Lower leg skin (tissue), 4 donors: Measurements from ENCODE around the gene AKAP9. TPM values are rescaled to one million over a fixed set of nuclear protein-coding genes. Genes with fewer than 3 reads are reported as not detected.
"Not testable (repeated sequence)": the region's sequence is repeated elsewhere in the genome, so short reads cannot be mapped to it uniquely, and the experiment has no call there.

Experiments used
- DNase-seq, 2 donors: peaks; one replicate each; pipeline ENCODE4 v3.0.0-alpha.2; 2019; ENCODE audit warnings: low spot score in 2 of 2
- H3K4me3 ChIP-seq: fragments of 200-600 bp; sonication (generic); 2 replicates; pipeline ENCODE4 v1.5.1; 2017; ENCODE audit warnings: mild to moderate bottlenecking, low read depth; ENCODE audit not compliant: poor library complexity, severe bottlenecking
- CTCF ChIP-seq, 3 donors: fragments of 450-650 bp; IDR thresholded peaks; one replicate each; pipeline ENCODE4 v1.5.1; 2016; ENCODE audit warnings: antibody characterized with exemption in 3 of 3, mild to moderate bottlenecking in 3 of 3, moderate library complexity in 2 of 3
- POLR2A ChIP-seq, 2 donors: fragments of 450-650 bp; IDR thresholded peaks; one replicate each; pipeline ENCODE4 v1.6.1; 2016 to 2017; ENCODE audit warnings: antibody characterized with exemption in 2 of 2, mild to moderate bottlenecking in 1 of 2, moderate library complexity in 1 of 2
- WGBS, 2 donors: methylation state at CpG; one replicate each; pipeline ENCODE4 v1.1.5; 2018; 5-methylcytosine and 5-hydroxymethylcytosine counted together
- intact Hi-C: fragments of 100-400 bp; cut with DNase I; formaldehyde crosslinking; loops from one replicate; pipeline ENCODE4 v1.15.0; 2023; ENCODE audit warnings: low total_unique reads
- total RNA-seq, 4 donors: library from RNA; depleted of rRNA; stranded (reverse); fragments of >200 nt; gene quantifications; one replicate each; pipeline ENCODE4 v1.1.0, GENCODE V29; 2016

Gene AKAP9
- total RNA-seq, 4 donors from 2014 or later = 52.9 to 74.8 (median 64.4) TPM

- TF ChIP-seq POLR2A (IDR thresholded peaks at IDR 0.05) (no peak), CTCF (IDR thresholded peaks at IDR 0.05) (no peak)
- no peak for DNase-seq
- H3K4me3 ChIP-seq = no peak overlapping the region
- intact Hi-C loops = no loop called here
- 85 to 96% methylated on average over 5 of the region's 5 CpGs for WGBS, 2 donors
Observed at GRCh38 chr7:91959023-91959422, 18.4 kb downstream of the AKAP9 start.

GRCh38 chr7:91961816-91962215 is 21.2 kb downstream of the AKAP9 start:
- WGBS, 2 donors = 89 to 92% methylated on average over 2 of the region's 2 CpGs
- TF ChIP-seq CTCF (IDR thresholded peaks at IDR 0.05) = no peak
- no peak for TF ChIP-seq POLR2A (IDR thresholded peaks at IDR 0.05)
- no peak overlapping the region for H3K4me3 ChIP-seq
- intact Hi-C loops = no loop called here
- DNase-seq = no peak

- 92 to 93% methylated on average over 3 of the region's 3 CpGs for WGBS, 2 donors
- intact Hi-C loops = no loop called here
- TF ChIP-seq CTCF (IDR thresholded peaks at IDR 0.05) (no peak), POLR2A (IDR thresholded peaks at IDR 0.05) (no peak)
- no peak overlapping the region for H3K4me3 ChIP-seq
- DNase-seq = no peak
Observed at GRCh38 chr7:91962419-91962818, 21.8 kb downstream of the AKAP9 start.

GRCh38 chr7:91967513-91967912 is 26.9 kb downstream of the AKAP9 start:
- H3K4me3 ChIP-seq, intact Hi-C loops, DNase-seq: not testable (repeated sequence)
- WGBS, 2 donors = 95 to 97% methylated on average over 2 of the region's 2 CpGs

GRCh38 chr7:91973639-91974038 is 33.0 kb downstream of the AKAP9 start:
- no peak for DNase-seq
- intact Hi-C loops = no loop called here
- TF ChIP-seq CTCF (IDR thresholded peaks at IDR 0.05) = no peak
- no peak for TF ChIP-seq POLR2A (IDR thresholded peaks at IDR 0.05)
- 85 to 86% methylated on average over 5 of the region's 5 CpGs for WGBS, 2 donors
- no peak overlapping the region for H3K4me3 ChIP-seq

- intact Hi-C loops = no loop called here
- no peak overlapping the region for H3K4me3 ChIP-seq
- DNase-seq = no peak
- no peak for TF ChIP-seq POLR2A (IDR thresholded peaks at IDR 0.05)
Observed at GRCh38 chr7:91974066-91974465, 33.4 kb downstream of the AKAP9 start.

- TF ChIP-seq CTCF (IDR thresholded peaks at IDR 0.05) (no peak), POLR2A (IDR thresholded peaks at IDR 0.05) (no peak)
- no peak overlapping the region for H3K4me3 ChIP-seq
- no peak for DNase-seq
- intact Hi-C loops = no loop called here
- 96 to 100% methylated on average over 4 of the region's 4 CpGs for WGBS, 2 donors
Observed at GRCh38 chr7:91976743-91977142, 36.1 kb downstream of the AKAP9 start.
